ENCODE measurements around the gene PRDM11.

PRDM11 gene

GRCh38 chr11:45152740-45153595, 6.5 kb downstream of the PRDM11 start:
- no peaks in the 10 kb centered on the region for H3K36me3 ChIP-seq (ENCODE audit: insufficient read depth, low read length)
- H3K9me3 ChIP-seq (ENCODE audit: low read length): no peaks in the 10 kb centered on the region
- no peaks in the 10 kb centered on the region for H3F3A ChIP-seq (ENCODE audit: insufficient read depth, low read length)
- H4K20me1 ChIP-seq (ENCODE audit: insufficient read depth, low read length): no peaks in the 10 kb centered on the region
- H3K9me2 ChIP-seq (ENCODE audit: low read depth, low read length): no peaks in the 10 kb centered on the region
- peaks cover 1% of the 10 kb centered on the region for H3K4me1 ChIP-seq (ENCODE audit: insufficient read depth, low read length, severe bottlenecking)
- no peak overlapping the region for H3K27ac ChIP-seq (ENCODE audit: low read depth, low read length, poor library complexity, severe bottlenecking)
- H3K79me2 ChIP-seq (ENCODE audit: insufficient read depth, low read length): no peaks in the 10 kb centered on the region
- no peak overlapping the region for H2AFZ ChIP-seq (ENCODE audit: low read length)
- no peak overlapping the region for H3K4me2 ChIP-seq (ENCODE audit: low read length)
- H3K4me3 ChIP-seq (ENCODE audit: low read depth, low read length, poor library complexity, severe bottlenecking): no peak overlapping the region
- TF ChIP-seq EZH2 (IDR thresholded peaks at IDR 0.05; ENCODE audit: borderline replicate concordance, low read length) (no peak), CTCF (IDR thresholded peaks at IDR 0.05; ENCODE audit: low read length) (no peak)
- no peaks in the 10 kb centered on the region for H3K27me3 ChIP-seq (ENCODE audit: insufficient read depth, low read length)
- H3K9ac ChIP-seq (ENCODE audit: low read length): no peak overlapping the region

- no peaks in the 10 kb centered on the region for H3K4me1 ChIP-seq (ENCODE audit: insufficient read depth, low read length, severe bottlenecking)
- H3K36me3 ChIP-seq (ENCODE audit: insufficient read depth, low read length): no peaks in the 10 kb centered on the region
- no peaks in the 10 kb centered on the region for H3K9me3 ChIP-seq (ENCODE audit: low read length)
- H3K9me2 ChIP-seq (ENCODE audit: low read depth, low read length): no peaks in the 10 kb centered on the region
- H3K9ac ChIP-seq (ENCODE audit: low read length): no peak overlapping the region
- no peak overlapping the region for H3K27ac ChIP-seq (ENCODE audit: low read depth, low read length, poor library complexity, severe bottlenecking)
- H3K79me2 ChIP-seq (ENCODE audit: insufficient read depth, low read length): no peaks in the 10 kb centered on the region
- TF ChIP-seq CTCF (IDR thresholded peaks at IDR 0.05; ENCODE audit: low read length) (no peak), EZH2 (IDR thresholded peaks at IDR 0.05; ENCODE audit: borderline replicate concordance, low read length) (no peak)
- H3K4me2 ChIP-seq (ENCODE audit: low read length): no peak overlapping the region
- no peaks in the 10 kb centered on the region for H4K20me1 ChIP-seq (ENCODE audit: insufficient read depth, low read length)
- no peak overlapping the region for H2AFZ ChIP-seq (ENCODE audit: low read length)
- H3K4me3 ChIP-seq (ENCODE audit: low read depth, low read length, poor library complexity, severe bottlenecking): no peak overlapping the region
- H3F3A ChIP-seq (ENCODE audit: insufficient read depth, low read length): no peaks in the 10 kb centered on the region
- no peaks in the 10 kb centered on the region for H3K27me3 ChIP-seq (ENCODE audit: insufficient read depth, low read length)
Observed at GRCh38 chr11:45154276-45154675, 7.8 kb downstream of the PRDM11 start.

- Histone ChIP-seq H3K4me3 (ENCODE audit: low read depth, low read length, poor library complexity, severe bottlenecking) (no peak overlapping the region), H3K27ac (ENCODE audit: low read depth, low read length, poor library complexity, severe bottlenecking) (no peak overlapping the region), H3K36me3 (ENCODE audit: insufficient read depth, low read length) (no peaks in the 10 kb centered on the region), H3K9me2 (ENCODE audit: low read depth, low read length) (no peaks in the 10 kb centered on the region), H3K27me3 (ENCODE audit: insufficient read depth, low read length) (no peaks in the 10 kb centered on the region), H2AFZ (ENCODE audit: low read length) (no peak overlapping the region), H3K4me2 (ENCODE audit: low read length) (no peak overlapping the region), H3K9me3 (ENCODE audit: low read length) (no peaks in the 10 kb centered on the region), H4K20me1 (ENCODE audit: insufficient read depth, low read length) (no peaks in the 10 kb centered on the region), H3K79me2 (ENCODE audit: insufficient read depth, low read length) (no peaks in the 10 kb centered on the region), H3F3A (ENCODE audit: insufficient read depth, low read length) (no peaks in the 10 kb centered on the region), H3K4me1 (ENCODE audit: insufficient read depth, low read length, severe bottlenecking) (no peaks in the 10 kb centered on the region), H3K9ac (ENCODE audit: low read length) (no peak overlapping the region)
- no peak for TF ChIP-seq EZH2 (IDR thresholded peaks at IDR 0.05; ENCODE audit: borderline replicate concordance, low read length)
- no peak for TF ChIP-seq CTCF (IDR thresholded peaks at IDR 0.05; ENCODE audit: low read length)
Observed at GRCh38 chr11:45155058-45155551, 8.7 kb downstream of the PRDM11 start.

Measured in OCI-LY1 (cell line).